Heart right ventricle (tissue), 16 donors: ENCODE results near the gene LAMA4. TPM values are rescaled to one million over a fixed set of nuclear protein-coding genes. Genes with fewer than 3 reads are reported as not detected.

Source experiments
- ATAC-seq, 8 donors: fragments of 200-7000 bp; cut with Tn5 transposase; one replicate each; pipeline ENCODE4 v1.9.1; 2020; ENCODE audit warnings: mild to moderate bottlenecking in 8 of 8, moderate library complexity in 8 of 8, moderate number of reproducible peaks in 1 of 8
- DNase-seq, 2 donors: peaks; one replicate each; pipeline ENCODE4 v3.0.0-alpha.2; 2020
- H3K27ac ChIP-seq, 10 donors: fragments of 200-600 bp; sonication (generic) in 2 of 10; one replicate each; pipeline versions ENCODE4 v1.5.0 to v1.8.0; 2020 to 2022; ENCODE audit warnings: mild to moderate bottlenecking in 3 of 10
- H3K27me3 ChIP-seq, 7 donors: fragments of 200-600 bp; one replicate each; pipeline ENCODE4 v1.8.0; 2021 to 2022; ENCODE audit warnings: mild to moderate bottlenecking in 2 of 7
- H3K36me3 ChIP-seq, 9 donors: fragments of 200-600 bp; sonication (generic) in 1 of 9; one replicate each; pipeline versions ENCODE4 v1.5.0 to v1.8.0; 2020 to 2022; ENCODE audit warnings: mild to moderate bottlenecking in 2 of 9
- H3K4me1 ChIP-seq, 9 donors: fragments of 200-600 bp; sonication (generic) in 1 of 9; one replicate each; pipeline versions ENCODE4 v1.5.0 to v1.8.0; 2020 to 2022; ENCODE audit warnings: mild to moderate bottlenecking in 4 of 9
- H3K4me3 ChIP-seq, 10 donors: fragments of 200-600 bp; sonication (generic) in 2 of 10; one replicate each; pipeline versions ENCODE4 v1.5.0 to v1.8.0; 2020 to 2022; ENCODE audit warnings: mild to moderate bottlenecking in 7 of 10, moderate library complexity in 2 of 10
- H3K9me3 ChIP-seq, 11 donors: fragments of 200-600 bp in 10 of 11; sonication (generic) in 2 of 11; one replicate each; pipeline versions ENCODE4 v1.5.0 to v1.8.0; 2013 to 2022; ENCODE audit warnings: mild to moderate bottlenecking in 2 of 11, control low read depth in 1 of 11, moderate library complexity in 1 of 11
- CTCF ChIP-seq, 9 donors: fragments of 200-600 bp; sonication (generic) in 2 of 9; IDR thresholded peaks; one replicate each; pipeline versions ENCODE4 v1.5.0 to v1.8.0; 2021 to 2022; ENCODE audit warnings: antibody characterized with exemption in 9 of 9, mild to moderate bottlenecking in 5 of 9, moderate library complexity in 1 of 9
- WGBS, 2 donors: extraction: QIAGEN DNeasy Blood & Tissue Kit; methylation state at CpG; one replicate each; pipeline ENCODE4 v1.1.7; 2013; ENCODE audit warnings: inconsistent platforms in 1 of 2; 5-methylcytosine and 5-hydroxymethylcytosine counted together
- intact Hi-C, 10 donors: fragments of 100-400 bp; cut with DNase I; formaldehyde crosslinking; loops; one replicate each; pipeline versions ENCODE4 v1.11.1 to v1.14.2; 2022
- polyA plus RNA-seq, 2 donors: library from polyadenylated mRNA; stranded (reverse); fragments of 200-250 nt; gene quantifications; one replicate each; pipeline ENCODE4 v1.2.3, GENCODE V29; 2013
- total RNA-seq, 10 donors: library from RNA; stranded (reverse); fragmentation: NEBNext Ultra II Directional in 3 of 10; extraction: Animal tissue kit (Norgen Biotek cat#: 25700) in 3 of 10; gene quantifications; one replicate each; pipeline versions ENCODE4 v1.2.1 to v1.2.4, GENCODE V29; 2021 to 2023
- donor health status: Arrhythmogenic right ventricular cardiomyopathy.
- donor health status: ischemic (EF 13 %, LVEDD 7.1; RV severe dilation, severe dysfunction).
- donor health status: healthy with polysubstance abuse.
- donor health status: DM: no; HTN: yes; CAD: no.
- donor health status: DM: no; HTN: no; CAD: no.
- donor health status: ischemic (EF 25% LVEDD 6.9; RV normal size, moderate dysfunction).
- donor health status: ischemic (EF 25% LVEDD 5.7; RV mildly dilated, moderate dysfunction).
- donor health status: healthy.
- donor health status: DM: yes; HTN: yes; CAD: no.
- donor health status: Ischemic cardiomyopathy.
- donor health status: ischemic (EF 35%, LVEDD 5.7; RV mildly dilated, moderate dysfunction).
- donor health status: nonischemic (EF 11% LVEDD 7.7; RV severe dilation, severe dysfunction).
- donor health status: DM: yes; HTN: yes; CAD: no.
- donor health status: PGD.
- donor health status: ischemic (EF 29% LVEDD 5.4; RV normal size, mild dysfunction).
- donor health status: nonischemic (EF 23%, LVEDD 6.1; RV moderate dilation, normal function).

LAMA4 gene
- total and polyA plus RNA-seq, 12 donors = 23.7 to 103 (median 82.5) TPM

GRCh38 chr6:112206110-112206458, 48.3 kb downstream of the LAMA4 start:
- no peaks in the 10 kb centered on the region for H3K9me3 ChIP-seq
- peaks cover 0 to 58% (median 37%) of the 10 kb centered on the region in 9 donors for H3K4me1 ChIP-seq
- no peak for TF ChIP-seq CTCF (IDR thresholded peaks at IDR 0.05)
- DNase-seq = no peak
- no peak overlapping the region for H3K4me3 ChIP-seq
- intact Hi-C loops = loop anchor here in 1 of 10 donors (10.0 kb wide), 1 partner anchor 49 kb away; the partner anchor contains the start of gene LAMA4
- no peaks in the 10 kb centered on the region for H3K27me3 ChIP-seq
- H3K36me3 ChIP-seq = peaks cover 0 to 100% (median 19%) of the 10 kb centered on the region in 9 donors
- no peak for ATAC-seq
- peak overlapping the region in 6 of 10 donors; percentile 9 to 72 (median 36) for H3K27ac ChIP-seq

GRCh38 chr6:112205427-112206109, 48.8 kb downstream of the LAMA4 start:
- ATAC-seq = peak in 3 of 8 donors; percentile 27 to 44 (median 43)
- Histone ChIP-seq H3K27ac (peak overlapping the region in 6 of 10 donors; percentile 9 to 72 (median 36)), H3K4me3 (no peak overlapping the region), H3K9me3 (no peaks in the 10 kb centered on the region), H3K27me3 (no peaks in the 10 kb centered on the region), H3K4me1 (peaks cover 0 to 58% (median 37%) of the 10 kb centered on the region in 9 donors), H3K36me3 (peaks cover 0 to 100% (median 23%) of the 10 kb centered on the region in 9 donors)
- WGBS, 2 donors = 71 to 84% methylated on average over 5 of the region's 5 CpGs
- no peak for TF ChIP-seq CTCF (IDR thresholded peaks at IDR 0.05)
- intact Hi-C loops = loop anchor here in 1 of 10 donors (10.0 kb wide), 1 partner anchor 49 kb away; the partner anchor contains the start of gene LAMA4
- no peak for DNase-seq

- no peaks in the 10 kb centered on the region for H3K9me3 ChIP-seq
- peak overlapping the region in 3 of 10 donors; percentile 13 to 72 (median 56) for H3K27ac ChIP-seq
- peaks cover 0 to 52% (median 37%) of the 10 kb centered on the region in 9 donors for H3K4me1 ChIP-seq
- peaks cover 0 to 99% (median 23%) of the 10 kb centered on the region in 9 donors for H3K36me3 ChIP-seq
- ATAC-seq (no peak), DNase-seq (no peak)
- WGBS, 2 donors = 80 to 83% methylated on average over 4 of the region's 4 CpGs
- no peak for TF ChIP-seq CTCF (IDR thresholded peaks at IDR 0.05)
- H3K4me3 ChIP-seq = no peak overlapping the region
- H3K27me3 ChIP-seq = no peaks in the 10 kb centered on the region
- intact Hi-C loops = loop anchor here in 3 of 10 donors (5.0 to 10.0 kb wide), 2 partner anchors 48 to 50 kb away; partner anchors contain the start of gene LAMA4 (in 3 of the 3)
Measured at GRCh38 chr6:112204350-112204706, 50.0 kb downstream of the LAMA4 start.

- DNase-seq (no peak), ATAC-seq (peak in 3 of 8 donors; percentile 13 to 56 (median 17))
- Histone ChIP-seq H3K4me3 (no peak overlapping the region), H3K4me1 (peaks cover 2 to 56% (median 42%) of the 10 kb centered on the region in 9 donors), H3K27ac (peak overlapping the region in 7 of 10 donors; percentile 18 to 72 (median 42)), H3K9me3 (no peaks in the 10 kb centered on the region), H3K36me3 (peaks cover 0 to 97% (median 23%) of the 10 kb centered on the region in 9 donors), H3K27me3 (no peaks in the 10 kb centered on the region)
- intact Hi-C loops = loop anchor here in 3 of 10 donors (5.0 to 10.0 kb wide), 2 partner anchors 49 to 51 kb away; partner anchors contain the start of gene LAMA4 (in 3 of the 3)
- 70 to 76% methylated on average over 6 of the region's 6 CpGs for WGBS, 2 donors
- TF ChIP-seq CTCF (IDR thresholded peaks at IDR 0.05) = no peak
Measured at GRCh38 chr6:112203577-112204349, 50.6 kb downstream of the LAMA4 start.
